ENCODE results near the gene RFX3. TPM values are rescaled to one million over a fixed set of nuclear protein-coding genes. Genes with fewer than 3 reads are reported as not detected.

RFX3 gene
- polyA plus RNA-seq, 1 donor: 9.8 TPM

DNA sequence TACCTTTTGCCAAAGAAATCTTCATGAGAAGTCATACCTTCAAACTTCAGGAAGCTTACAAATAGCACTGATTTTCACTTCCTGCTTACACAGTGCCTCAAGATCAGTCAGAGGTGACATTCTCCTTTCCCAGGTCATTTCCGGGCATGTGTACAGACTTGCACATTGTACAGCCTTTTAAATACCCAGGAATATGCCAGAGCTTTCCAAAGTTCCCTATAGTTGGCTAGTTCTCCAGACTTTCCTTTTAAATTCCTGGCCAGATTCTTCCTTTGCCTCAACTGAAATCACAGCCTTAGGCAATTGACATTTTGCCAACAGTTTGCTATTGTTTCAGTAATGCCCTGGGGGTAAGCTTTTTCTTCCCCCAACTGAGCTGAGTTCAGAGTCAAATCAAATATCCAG, 47.2 kb downstream of the RFX3 start:
- Histone ChIP-seq H3K27me3 (ENCODE audit: control insufficient read depth, insufficient read depth, low read length) (no peaks in the 10 kb centered on the region), H3K4me3 (ENCODE audit: low read length) (no peak overlapping the region), H3K36me3 (ENCODE audit: control insufficient read depth, insufficient read depth, low read length) (peaks cover 3% of the 10 kb centered on the region), H3K4me1 (ENCODE audit: control insufficient read depth, insufficient read depth, low read length) (no peaks in the 10 kb centered on the region), H3K9me3 (ENCODE audit: control insufficient read depth, low read depth, low read length) (peaks cover 2% of the 10 kb centered on the region), H3K27ac (ENCODE audit: low read length) (no peak overlapping the region)
- DNase-seq: no peak
- no CpG with 5 or more reads among the region's 1 CpG for WGBS (ENCODE audit: insufficient coverage, low lambda C conversion rate)

DNA sequence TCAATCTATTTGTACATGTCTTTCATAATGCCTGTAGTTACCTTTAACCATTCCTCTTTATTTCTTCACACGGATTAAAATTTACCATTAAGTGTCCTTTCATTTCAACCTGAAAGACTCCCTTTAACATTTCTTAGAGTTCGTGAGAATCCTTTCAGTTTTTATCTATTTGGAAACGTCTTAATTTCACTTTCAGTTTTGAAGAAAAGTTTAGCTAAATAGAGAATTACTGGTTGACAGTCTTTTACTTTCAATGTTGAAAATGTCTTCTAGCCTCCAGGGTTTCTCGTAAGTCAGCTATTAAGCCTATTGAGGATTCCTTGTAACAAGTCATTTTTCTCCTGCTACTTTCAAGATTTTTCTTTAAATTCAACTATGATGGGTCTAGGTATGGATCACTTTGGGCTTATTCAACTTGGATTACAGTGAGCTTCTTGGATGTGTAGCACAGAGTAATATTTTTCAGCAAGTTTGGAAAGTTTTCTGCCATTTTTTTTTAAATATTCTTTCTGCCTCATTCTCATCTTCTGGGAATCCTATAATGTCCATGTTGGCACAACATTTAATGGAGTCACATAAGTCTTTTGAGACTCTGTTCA, 48.5 kb downstream of the RFX3 start:
- DNase-seq: no peak
- Histone ChIP-seq H3K4me3 (ENCODE audit: low read length) (no peak overlapping the region), H3K36me3 (ENCODE audit: control insufficient read depth, insufficient read depth, low read length) (peaks cover 3% of the 10 kb centered on the region), H3K27ac (ENCODE audit: low read length) (no peak overlapping the region), H3K4me1 (ENCODE audit: control insufficient read depth, insufficient read depth, low read length) (no peaks in the 10 kb centered on the region), H3K27me3 (ENCODE audit: control insufficient read depth, insufficient read depth, low read length) (no peaks in the 10 kb centered on the region), H3K9me3 (ENCODE audit: control insufficient read depth, low read depth, low read length) (peaks cover 2% of the 10 kb centered on the region)
- 100% methylated on average over 2 of the region's 4 CpGs for WGBS (ENCODE audit: insufficient coverage, low lambda C conversion rate)

DNA sequence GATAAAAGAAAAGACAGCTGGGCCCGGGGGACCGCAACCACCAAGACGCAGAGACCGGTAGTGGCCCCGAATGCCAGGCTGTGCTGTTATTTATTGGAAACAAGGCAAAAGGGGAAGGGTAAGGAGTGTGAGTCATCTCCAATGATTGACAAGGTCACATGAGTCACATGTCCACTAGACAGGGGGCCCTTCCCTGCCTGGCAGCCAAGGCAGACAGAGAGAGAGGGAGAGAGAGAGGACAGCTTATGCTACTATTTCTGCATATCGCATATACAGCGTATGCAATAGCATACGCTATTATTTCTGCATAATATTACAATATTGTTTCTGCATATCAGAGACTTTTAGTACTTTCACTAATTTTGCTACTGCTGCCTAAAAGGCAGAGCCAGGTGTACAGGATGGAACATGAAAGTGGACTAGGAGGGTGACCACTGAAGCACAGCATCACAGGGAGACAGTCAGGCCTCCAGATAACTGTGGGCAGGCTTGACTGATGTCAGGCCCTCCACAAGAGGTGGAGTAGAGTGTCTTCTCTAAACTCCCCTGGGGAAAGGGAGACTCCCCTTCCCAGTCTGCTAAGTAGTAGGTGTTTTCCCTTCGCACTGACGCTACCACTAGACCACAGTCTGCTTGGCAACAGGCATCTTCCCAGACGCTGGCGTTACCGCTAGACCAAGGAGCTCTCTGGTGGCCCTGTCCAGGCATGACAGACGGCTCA, 50.3 kb downstream of the RFX3 start:
- no peak overlapping the region for H3K4me3 ChIP-seq (ENCODE audit: low read length)
- no peak for DNase-seq
- 82% methylated on average over 4 of the region's 14 CpGs for WGBS (ENCODE audit: insufficient coverage, low lambda C conversion rate)

DNA sequence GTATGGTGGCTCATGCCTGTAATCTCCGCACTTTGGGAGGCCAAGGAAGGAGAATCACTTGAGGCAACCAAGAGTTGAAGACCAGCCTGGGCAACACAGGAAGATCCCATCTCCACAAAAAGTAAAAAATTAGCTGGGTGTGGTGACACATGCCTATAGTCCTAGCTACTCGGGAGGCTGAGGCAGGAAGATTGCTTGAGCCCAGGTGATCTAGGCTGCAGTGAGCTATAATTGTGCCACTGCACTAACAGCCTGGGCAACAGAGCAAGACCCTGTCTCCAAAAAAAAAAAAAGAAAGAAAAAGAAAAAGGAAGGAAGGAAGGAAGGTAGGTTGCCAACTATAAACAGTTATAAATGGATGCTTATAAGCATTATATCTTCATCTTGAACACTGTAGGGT, 51.0 kb downstream of the RFX3 start:
- no CpG with 5 or more reads among the region's 2 CpGs for WGBS (ENCODE audit: insufficient coverage, low lambda C conversion rate)
- H3K27me3 ChIP-seq (ENCODE audit: control insufficient read depth, insufficient read depth, low read length): no peaks in the 10 kb centered on the region
- H3K4me3 ChIP-seq (ENCODE audit: low read length): no peak overlapping the region
- H3K9me3 ChIP-seq (ENCODE audit: control insufficient read depth, low read depth, low read length): peaks cover 2% of the 10 kb centered on the region
- H3K4me1 ChIP-seq (ENCODE audit: control insufficient read depth, insufficient read depth, low read length): no peaks in the 10 kb centered on the region
- DNase-seq: no peak
- no peak overlapping the region for H3K27ac ChIP-seq (ENCODE audit: low read length)
- peaks cover 3% of the 10 kb centered on the region for H3K36me3 ChIP-seq (ENCODE audit: control insufficient read depth, insufficient read depth, low read length)

More for the DNA sequence above, 50.3 kb downstream of the RFX3 start:
- Histone ChIP-seq H3K36me3 (ENCODE audit: control insufficient read depth, insufficient read depth, low read length) (peaks cover 3% of the 10 kb centered on the region), H3K27ac (ENCODE audit: low read length) (no peak overlapping the region), H3K4me1 (ENCODE audit: control insufficient read depth, insufficient read depth, low read length) (no peaks in the 10 kb centered on the region), H3K27me3 (ENCODE audit: control insufficient read depth, insufficient read depth, low read length) (no peaks in the 10 kb centered on the region), H3K9me3 (ENCODE audit: control insufficient read depth, low read depth, low read length) (peaks cover 2% of the 10 kb centered on the region)

DNA sequence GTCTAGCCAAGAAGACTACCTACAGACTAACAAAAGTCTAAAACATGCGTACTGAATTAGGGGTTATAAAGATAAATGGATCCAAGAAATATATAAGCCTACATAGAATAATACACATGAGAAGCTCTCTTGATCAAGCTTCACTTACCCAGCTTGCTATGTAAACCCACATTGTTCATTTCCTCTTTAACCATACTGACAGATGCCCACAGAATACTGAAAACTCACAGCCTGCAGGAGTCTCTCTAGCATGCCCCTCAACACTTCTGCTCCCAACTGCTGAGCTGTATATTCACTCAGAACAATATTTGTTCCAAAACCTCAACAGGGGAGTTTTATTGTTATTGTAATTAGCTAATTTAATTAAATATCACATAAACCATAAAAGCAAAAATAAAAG, 52.4 kb downstream of the RFX3 start:
- no peak overlapping the region for H3K4me3 ChIP-seq (ENCODE audit: low read length)
- no peaks in the 10 kb centered on the region for H3K27me3 ChIP-seq (ENCODE audit: control insufficient read depth, insufficient read depth, low read length)
- no peak for DNase-seq
- H3K9me3 ChIP-seq (ENCODE audit: control insufficient read depth, low read depth, low read length): peaks cover 2% of the 10 kb centered on the region
- WGBS (ENCODE audit: insufficient coverage, low lambda C conversion rate): no CpG with 5 or more reads among the region's 1 CpG
- no peaks in the 10 kb centered on the region for H3K4me1 ChIP-seq (ENCODE audit: control insufficient read depth, insufficient read depth, low read length)
- no peak overlapping the region for H3K27ac ChIP-seq (ENCODE audit: low read length)
- H3K36me3 ChIP-seq (ENCODE audit: control insufficient read depth, insufficient read depth, low read length): no peaks in the 10 kb centered on the region

DNA sequence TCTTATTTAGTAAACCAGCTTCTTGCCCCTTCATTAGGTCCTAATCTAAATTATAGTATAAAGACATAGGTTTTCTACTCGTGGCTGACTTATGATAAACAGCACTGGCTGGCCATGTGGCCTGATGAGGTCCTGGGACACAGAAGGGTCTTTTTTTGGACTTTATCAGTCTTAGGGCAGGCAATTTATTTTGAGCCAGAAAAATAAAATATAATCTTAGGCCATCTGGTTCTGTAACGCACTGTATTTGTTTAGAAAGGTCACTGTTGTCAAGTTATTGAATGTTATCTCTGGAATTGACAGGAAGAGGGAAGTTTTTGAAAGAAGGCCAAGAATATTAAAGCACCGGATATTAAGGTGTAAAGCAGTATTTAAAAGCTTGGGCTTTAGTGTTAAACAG, 53.9 kb downstream of the RFX3 start:
- Histone ChIP-seq H3K4me3 (ENCODE audit: low read length) (no peak overlapping the region), H3K9me3 (ENCODE audit: control insufficient read depth, low read depth, low read length) (no peaks in the 10 kb centered on the region), H3K27ac (ENCODE audit: low read length) (no peak overlapping the region), H3K4me1 (ENCODE audit: control insufficient read depth, insufficient read depth, low read length) (no peaks in the 10 kb centered on the region), H3K36me3 (ENCODE audit: control insufficient read depth, insufficient read depth, low read length) (no peaks in the 10 kb centered on the region), H3K27me3 (ENCODE audit: control insufficient read depth, insufficient read depth, low read length) (no peaks in the 10 kb centered on the region)
- DNase-seq: no peak
- 60% methylated on average over 1 of the region's 3 CpGs for WGBS (ENCODE audit: insufficient coverage, low lambda C conversion rate)

DNA sequence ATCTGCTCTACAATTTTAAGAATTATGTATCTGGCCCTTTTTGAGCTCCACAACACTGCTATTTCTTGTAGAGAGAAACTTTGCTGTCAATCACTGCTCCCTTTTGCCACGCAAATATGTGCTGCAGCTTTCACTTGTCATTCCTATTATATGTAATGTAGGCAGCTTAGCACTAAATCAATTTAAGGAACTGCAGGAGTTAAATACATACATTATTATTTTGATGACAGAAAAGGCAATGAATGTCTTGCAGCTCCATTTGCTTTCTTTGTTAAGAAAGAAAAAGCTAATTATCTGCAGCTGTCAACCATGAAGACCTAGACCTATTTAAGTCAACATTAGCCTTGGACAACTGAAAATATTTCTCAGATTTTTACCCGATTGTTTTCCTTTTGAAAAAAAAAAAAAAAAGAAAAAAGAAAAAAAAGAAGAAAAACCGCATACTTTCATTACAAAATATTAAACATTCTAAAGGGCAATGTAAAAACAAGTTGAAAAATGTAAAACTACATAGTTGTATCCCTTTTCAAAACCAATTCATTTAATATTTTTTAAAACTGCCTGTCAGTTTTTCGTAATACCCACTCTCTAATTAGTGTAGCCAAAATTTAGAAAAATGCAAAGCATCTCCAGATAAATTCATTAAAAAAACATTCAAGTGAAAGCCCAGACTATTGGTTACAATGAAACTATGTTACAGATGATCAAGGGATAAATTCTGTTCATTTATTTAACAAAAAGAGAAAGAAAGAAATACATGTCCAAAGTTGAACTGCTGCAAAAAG, 57.2 kb downstream of the RFX3 start:
- Histone ChIP-seq H3K27me3 (ENCODE audit: control insufficient read depth, insufficient read depth, low read length) (no peaks in the 10 kb centered on the region), H3K4me1 (ENCODE audit: control insufficient read depth, insufficient read depth, low read length) (no peaks in the 10 kb centered on the region), H3K9me3 (ENCODE audit: control insufficient read depth, low read depth, low read length) (no peaks in the 10 kb centered on the region), H3K36me3 (ENCODE audit: control insufficient read depth, insufficient read depth, low read length) (no peaks in the 10 kb centered on the region), H3K4me3 (ENCODE audit: low read length) (no peak overlapping the region), H3K27ac (ENCODE audit: low read length) (no peak overlapping the region)
- WGBS (ENCODE audit: insufficient coverage, low lambda C conversion rate): 98% methylated on average over 3 of the region's 4 CpGs
- no peak for DNase-seq

DNA sequence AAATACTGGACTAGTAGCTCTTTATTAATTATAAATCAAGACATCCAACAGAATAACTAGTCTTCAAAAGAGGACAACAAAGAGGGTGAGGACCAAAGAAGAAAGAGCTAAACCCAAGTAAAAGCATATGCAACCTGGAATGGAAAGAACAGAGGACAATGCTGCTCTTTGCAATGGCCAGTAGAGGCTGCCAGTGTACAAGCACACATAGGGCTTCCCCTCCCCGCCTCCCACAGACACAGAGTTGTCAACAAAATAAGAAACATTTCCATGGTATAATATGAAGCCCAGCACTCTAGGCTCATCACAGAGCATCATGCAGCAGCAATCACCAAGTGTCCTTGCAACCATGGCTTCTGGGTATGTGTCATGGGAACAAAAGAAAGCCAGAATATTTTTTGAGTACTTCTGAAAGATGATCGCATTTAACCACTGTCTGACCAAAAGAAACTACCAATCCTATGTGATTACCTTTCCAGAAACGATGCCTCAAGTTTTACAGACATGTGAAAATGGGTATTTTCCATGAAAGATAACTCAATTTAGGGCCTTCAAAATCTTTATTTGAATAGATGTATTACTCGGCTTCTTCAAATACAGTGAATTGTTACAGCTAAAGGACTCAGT, 58.1 kb downstream of the RFX3 start:
- peak; percentile 18 to 33 for DNase-seq
- Histone ChIP-seq H3K27me3 (ENCODE audit: control insufficient read depth, insufficient read depth, low read length) (no peaks in the 10 kb centered on the region), H3K4me3 (ENCODE audit: low read length) (no peak overlapping the region), H3K27ac (ENCODE audit: low read length) (no peak overlapping the region), H3K9me3 (ENCODE audit: control insufficient read depth, low read depth, low read length) (no peaks in the 10 kb centered on the region), H3K4me1 (ENCODE audit: control insufficient read depth, insufficient read depth, low read length) (no peaks in the 10 kb centered on the region), H3K36me3 (ENCODE audit: control insufficient read depth, insufficient read depth, low read length) (no peaks in the 10 kb centered on the region)
- 100% methylated on average over 1 of the region's 4 CpGs for WGBS (ENCODE audit: insufficient coverage, low lambda C conversion rate)

DNA sequence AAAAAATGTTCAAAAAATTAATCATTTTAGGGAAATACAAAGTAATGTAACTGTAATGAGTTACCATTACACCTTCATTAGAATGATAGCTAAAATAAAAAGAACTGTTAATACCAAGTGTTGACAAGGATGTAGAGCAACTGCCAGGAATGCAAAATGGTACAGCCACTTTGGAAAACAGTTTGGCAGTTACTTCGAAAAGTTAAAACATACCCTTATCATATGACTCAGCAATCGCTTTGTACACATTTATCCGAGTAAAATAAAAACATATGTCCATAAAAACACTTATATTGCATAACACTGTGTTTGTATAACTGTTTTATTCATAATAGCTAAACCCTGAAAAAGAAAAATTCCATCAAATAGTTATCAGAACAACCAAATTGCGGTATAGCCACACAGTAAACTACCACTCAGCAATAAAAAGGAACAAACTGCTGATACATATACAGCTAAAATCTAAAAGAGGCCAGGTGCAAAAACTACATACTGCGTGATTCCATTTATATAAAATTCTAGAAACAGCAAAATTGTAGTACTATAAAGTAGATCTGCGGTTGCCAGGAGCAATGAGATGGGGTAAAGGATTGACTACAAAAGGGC, 61.7 kb downstream of the RFX3 start:
- H3K36me3 ChIP-seq (ENCODE audit: control insufficient read depth, insufficient read depth, low read length): no peaks in the 10 kb centered on the region
- DNase-seq: no peak
- no peaks in the 10 kb centered on the region for H3K27me3 ChIP-seq (ENCODE audit: control insufficient read depth, insufficient read depth, low read length)
- no peak overlapping the region for H3K4me3 ChIP-seq (ENCODE audit: low read length)
- no peaks in the 10 kb centered on the region for H3K4me1 ChIP-seq (ENCODE audit: control insufficient read depth, insufficient read depth, low read length)
- no peaks in the 10 kb centered on the region for H3K9me3 ChIP-seq (ENCODE audit: control insufficient read depth, low read depth, low read length)
- H3K27ac ChIP-seq (ENCODE audit: low read length): no peak overlapping the region
- 96% methylated on average over 5 of the region's 6 CpGs for WGBS (ENCODE audit: insufficient coverage, low lambda C conversion rate)

Data from large intestine (tissue), 3 donors.